HG02623 (cell line): Measurements from ENCODE around the gene OSBPL5.

Source experiments
- ATAC-seq: cut with Tn5 transposase; IDR thresholded peaks from one replicate; pipeline ENCODE4 v1.9.1; 2021; ENCODE audit warnings: moderate library complexity; ENCODE audit not compliant: unreplicated experiment

OSBPL5 gene

DNA sequence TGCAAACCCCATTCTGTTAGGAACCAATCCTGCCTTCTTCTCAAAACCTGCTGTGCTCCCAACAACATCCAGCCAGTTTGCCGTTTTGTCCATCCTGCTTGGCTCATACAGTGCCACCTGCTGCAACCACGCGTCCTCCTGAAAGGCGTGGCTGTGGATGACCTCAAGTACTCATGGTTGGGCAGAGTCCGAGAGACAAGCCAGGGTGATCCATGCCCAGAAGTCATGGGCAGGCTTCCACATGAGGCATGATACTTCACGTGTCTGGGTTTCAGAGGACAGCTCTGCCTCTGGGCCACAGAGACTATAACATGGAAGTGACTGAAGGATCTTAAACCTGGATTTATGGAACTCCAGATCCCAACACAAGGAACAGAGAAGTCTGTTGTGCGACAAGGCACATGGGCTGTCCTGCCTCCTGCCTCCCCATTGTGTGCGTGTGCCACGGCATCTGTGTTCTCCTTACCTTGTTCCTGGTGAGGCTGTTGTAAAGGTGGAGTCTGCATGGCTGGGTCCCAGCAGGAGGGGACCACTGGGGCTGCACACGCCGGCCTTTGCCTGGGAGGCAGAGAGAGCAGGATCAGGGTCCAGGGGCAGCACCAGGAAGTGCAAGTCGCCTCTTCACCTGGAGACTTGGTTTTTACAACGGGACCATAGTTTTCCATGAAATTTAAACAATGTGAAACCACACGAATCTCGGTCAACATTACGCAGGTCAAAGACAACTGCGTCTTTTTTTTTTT, 123.2 kb downstream of the OSBPL5 start:
- ATAC-seq = no peak

DNA sequence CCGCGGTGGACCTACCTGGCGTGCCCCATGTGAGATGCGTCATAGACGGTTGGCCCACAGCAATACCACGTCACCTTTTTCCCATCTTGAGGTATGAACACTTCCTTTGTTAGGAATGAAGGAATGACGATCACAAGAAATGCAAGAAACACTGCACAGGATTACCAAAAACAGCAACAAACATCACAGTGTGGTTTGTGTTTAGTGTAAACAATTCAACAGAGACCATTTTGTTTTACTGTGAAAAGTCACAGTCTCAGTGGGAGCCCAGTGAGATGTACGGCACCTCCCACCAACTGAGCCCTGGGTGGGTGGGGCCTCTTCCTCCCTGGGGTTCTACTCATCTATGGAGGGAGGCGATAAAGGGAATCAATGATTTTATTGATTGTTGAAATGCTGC, 124.2 kb downstream of the OSBPL5 start:
- no peak for ATAC-seq

DNA sequence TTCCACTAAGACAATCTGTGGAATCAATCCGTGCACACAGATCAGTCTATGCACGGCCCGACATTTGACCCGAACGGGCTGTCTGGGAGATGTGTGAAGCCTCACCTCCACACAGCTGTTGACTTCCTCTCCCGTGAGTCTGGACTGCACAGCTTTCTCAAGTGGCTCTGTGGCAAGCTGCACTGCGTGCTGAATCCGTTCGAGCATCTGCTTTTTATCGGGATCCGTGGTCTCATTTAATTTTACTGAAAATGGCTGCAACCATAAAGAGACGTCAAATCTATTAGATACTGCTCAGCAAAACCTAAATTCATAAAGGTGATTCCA, 127.2 kb downstream of the OSBPL5 start:
- no peak for ATAC-seq
